Memory B cell (primary cell): ENCODE data around the gene CELF1.

ENCODE experiments used
- ATAC-seq: fragments of 150-1000 bp; cut with Tn5 transposase; 2 replicates; pipeline ENCODE4 v1.10.0; 2021; ENCODE audit warnings: low read depth, mild to moderate bottlenecking, moderate library complexity
- DNase-seq, 2 donors: peaks; one replicate each; pipeline ENCODE4 v3.0.0; 2022; ENCODE audit warnings: low spot score in 2 of 2
- H3K27ac Mint-ChIP-seq: one replicate; pipeline ENCODE4 v1.8.0; 2022; ENCODE audit warnings: mild to moderate bottlenecking, moderate library complexity, mixed read lengths
- H3K27me3 Mint-ChIP-seq: one replicate; pipeline ENCODE4 v1.8.0; 2022; ENCODE audit warnings: mixed read lengths
- H3K36me3 Mint-ChIP-seq: one replicate; pipeline ENCODE4 v1.8.0; 2022; ENCODE audit warnings: mild to moderate bottlenecking, mixed read lengths
- H3K4me1 Mint-ChIP-seq: one replicate; pipeline ENCODE4 v1.8.0; 2022; ENCODE audit warnings: mixed read lengths
- H3K4me3 Mint-ChIP-seq: one replicate; pipeline ENCODE4 v1.8.0; 2022; ENCODE audit warnings: mild to moderate bottlenecking, moderate library complexity, mixed read lengths
- H3K9me3 Mint-ChIP-seq: one replicate; pipeline ENCODE4 v1.8.0; 2022; ENCODE audit warnings: mixed read lengths

Gene CELF1

GRCh38 chr11:47552566-47553405 is at the start of gene CELF1:
Gene CELF1, minus strand, starts transcription at chr11:47553132. Its CDS starts 53,609 bp downstream, at chr11:47499523.
- ATAC-seq (peak; percentile 92), DNase-seq (peak; percentile 89 to 90)
- Mint-ChIP-seq H3K9me3 (no peaks in the 10 kb centered on the region), H3K27me3 (no peaks in the 10 kb centered on the region), H3K27ac (peak within 1 kb of the TSS; percentile 97), H3K4me1 (peaks cover 23% of the 10 kb centered on the region), H3K36me3 (peaks cover 3% of the 10 kb centered on the region), H3K4me3 (peak within 1 kb of the TSS; percentile 99)

GRCh38 chr11:47599902-47600301 is 47.0 kb upstream of the CELF1 start:
- Mint-ChIP-seq H3K4me1 (no peaks in the 10 kb centered on the region), H3K9me3 (no peaks in the 10 kb centered on the region), H3K36me3 (peaks cover 2% of the 10 kb centered on the region), H3K4me3 (no peak overlapping the region), H3K27ac (no peak overlapping the region), H3K27me3 (peaks cover 7% of the 10 kb centered on the region)
- DNase-seq (no peak), ATAC-seq (no peak)

- DNase-seq: no peak
- Mint-ChIP-seq H3K27me3 (peaks cover 24% of the 10 kb centered on the region), H3K4me1 (no peaks in the 10 kb centered on the region), H3K27ac (no peak overlapping the region), H3K9me3 (no peaks in the 10 kb centered on the region), H3K36me3 (peaks cover 2% of the 10 kb centered on the region), H3K4me3 (no peak overlapping the region)
- no peak for ATAC-seq
Observed at GRCh38 chr11:47595967-47596366, 43.0 kb upstream of the CELF1 start.

- no peak for ATAC-seq
- no peaks in the 10 kb centered on the region for H3K9me3 Mint-ChIP-seq
- peaks cover 24% of the 10 kb centered on the region for H3K27me3 Mint-ChIP-seq
- DNase-seq: no peak
- no peaks in the 10 kb centered on the region for H3K4me1 Mint-ChIP-seq
- H3K36me3 Mint-ChIP-seq: peaks cover 2% of the 10 kb centered on the region
- no peak overlapping the region for H3K27ac Mint-ChIP-seq
- H3K4me3 Mint-ChIP-seq: no peak overlapping the region
Observed at GRCh38 chr11:47595029-47595428, 42.1 kb upstream of the CELF1 start.

- Mint-ChIP-seq H3K4me1 (no peaks in the 10 kb centered on the region), H3K36me3 (peaks cover 2% of the 10 kb centered on the region), H3K27ac (no peak within 1 kb of the TSS), H3K4me3 (no peak within 1 kb of the TSS), H3K9me3 (no peaks in the 10 kb centered on the region), H3K27me3 (peaks cover 24% of the 10 kb centered on the region)
- DNase-seq (no peak), ATAC-seq (no peak)
Observed at GRCh38 chr11:47593934-47594855, 41.3 kb upstream of the CELF1 start, which contains the start of gene C1QTNF4. Gene C1QTNF4, minus strand, starts transcription at chr11:47594411. Its CDS starts 3,601 bp downstream, at chr11:47590810.

GRCh38 chr11:47593492-47593933 is 40.6 kb upstream of the CELF1 start:
- H3K4me1 Mint-ChIP-seq: no peaks in the 10 kb centered on the region
- H3K9me3 Mint-ChIP-seq: no peaks in the 10 kb centered on the region
- ATAC-seq (no peak), DNase-seq (no peak)
- no peak overlapping the region for H3K4me3 Mint-ChIP-seq
- H3K27ac Mint-ChIP-seq: no peak overlapping the region
- H3K36me3 Mint-ChIP-seq: peaks cover 2% of the 10 kb centered on the region
- H3K27me3 Mint-ChIP-seq: peaks cover 24% of the 10 kb centered on the region

GRCh38 chr11:47592970-47593369 is 40.0 kb upstream of the CELF1 start:
- no peaks in the 10 kb centered on the region for H3K9me3 Mint-ChIP-seq
- no peak for DNase-seq
- no peak overlapping the region for H3K27ac Mint-ChIP-seq

GRCh38 chr11:47592251-47592650 is 39.3 kb upstream of the CELF1 start:
- Mint-ChIP-seq H3K4me1 (no peaks in the 10 kb centered on the region), H3K36me3 (no peaks in the 10 kb centered on the region), H3K4me3 (no peak overlapping the region), H3K27ac (no peak overlapping the region), H3K9me3 (no peaks in the 10 kb centered on the region), H3K27me3 (peaks cover 22% of the 10 kb centered on the region)
- DNase-seq (no peak), ATAC-seq (no peak)

More at GRCh38 chr11:47592970-47593369, 40.0 kb upstream of the CELF1 start:
- no peak overlapping the region for H3K4me3 Mint-ChIP-seq
- no peaks in the 10 kb centered on the region for H3K36me3 Mint-ChIP-seq
- H3K4me1 Mint-ChIP-seq: no peaks in the 10 kb centered on the region
- H3K27me3 Mint-ChIP-seq: peaks cover 22% of the 10 kb centered on the region
- ATAC-seq: no peak

- peaks cover 22% of the 10 kb centered on the region for H3K27me3 Mint-ChIP-seq
- no peak overlapping the region for H3K4me3 Mint-ChIP-seq
- no peaks in the 10 kb centered on the region for H3K36me3 Mint-ChIP-seq
- DNase-seq (no peak), ATAC-seq (no peak)
- H3K9me3 Mint-ChIP-seq: no peaks in the 10 kb centered on the region
- no peak overlapping the region for H3K27ac Mint-ChIP-seq
- H3K4me1 Mint-ChIP-seq: no peaks in the 10 kb centered on the region
Observed at GRCh38 chr11:47591764-47592163, 38.8 kb upstream of the CELF1 start.

- Mint-ChIP-seq H3K36me3 (no peaks in the 10 kb centered on the region), H3K27me3 (peaks cover 16% of the 10 kb centered on the region), H3K4me1 (no peaks in the 10 kb centered on the region), H3K27ac (no peak overlapping the region), H3K4me3 (no peak overlapping the region), H3K9me3 (no peaks in the 10 kb centered on the region)
- no peak for DNase-seq
- no peak for ATAC-seq
Observed at GRCh38 chr11:47589977-47590861, 37.3 kb upstream of the CELF1 start.

GRCh38 chr11:47589584-47589976 is 36.6 kb upstream of the CELF1 start:
- no peak overlapping the region for H3K27ac Mint-ChIP-seq
- no peaks in the 10 kb centered on the region for H3K4me1 Mint-ChIP-seq
- H3K9me3 Mint-ChIP-seq: no peaks in the 10 kb centered on the region
- DNase-seq (no peak), ATAC-seq (no peak)
- H3K4me3 Mint-ChIP-seq: no peak overlapping the region
- no peaks in the 10 kb centered on the region for H3K36me3 Mint-ChIP-seq
- peaks cover 14% of the 10 kb centered on the region for H3K27me3 Mint-ChIP-seq

GRCh38 chr11:47589118-47589517 is 36.2 kb upstream of the CELF1 start:
- no peak overlapping the region for H3K27ac Mint-ChIP-seq
- DNase-seq: no peak
- no peak overlapping the region for H3K4me3 Mint-ChIP-seq
- no peaks in the 10 kb centered on the region for H3K9me3 Mint-ChIP-seq
- peaks cover 4% of the 10 kb centered on the region for H3K36me3 Mint-ChIP-seq
- no peak for ATAC-seq
- H3K4me1 Mint-ChIP-seq: no peaks in the 10 kb centered on the region
- H3K27me3 Mint-ChIP-seq: peaks cover 11% of the 10 kb centered on the region

GRCh38 chr11:47587723-47588326 is 34.9 kb upstream of the CELF1 start:
- H3K4me3 Mint-ChIP-seq: no peak overlapping the region
- no peak overlapping the region for H3K27ac Mint-ChIP-seq

More at GRCh38 chr11:47587723-47588326, 34.9 kb upstream of the CELF1 start:
- Mint-ChIP-seq H3K27me3 (peaks cover 3% of the 10 kb centered on the region), H3K4me1 (no peaks in the 10 kb centered on the region), H3K9me3 (no peaks in the 10 kb centered on the region), H3K36me3 (peaks cover 10% of the 10 kb centered on the region)
- ATAC-seq: no peak
- no peak for DNase-seq
